ENCODE data around the gene KPNA4. TPM values are rescaled to one million over a fixed set of nuclear protein-coding genes. Genes with fewer than 3 reads are reported as not detected.
A peak's percentile ranks its signal among the peaks of the same experiment; 100 is the strongest.
"Not testable (repeated sequence)": the region's sequence is repeated elsewhere in the genome, so short reads cannot be mapped to it uniquely, and the experiment has no call there.

Gene KPNA4
- total and polyA plus RNA-seq, 5 donors from 2014 or later, result 6.9 to 55.2 (median 8.6) TPM

GRCh38 chr3:160464321-160464720 is 101.0 kb downstream of the KPNA4 start:
- Mint-ChIP-seq H3K36me3 (peaks cover 5% of the 10 kb centered on the region), H3K4me1 (no peaks in the 10 kb centered on the region), H3K27ac (no peak overlapping the region), H3K27me3 (peaks cover 43% of the 10 kb centered on the region), H3K4me3 (no peak overlapping the region), H3K9me3 (peaks cover 0 to 4% (median 0%) of the 10 kb centered on the region in 7 donors)
- Histone ChIP-seq H3K27me3 (ENCODE audit: control insufficient read depth, insufficient read depth, low read length) (peaks cover 18% of the 10 kb centered on the region), H3K9me3 (ENCODE audit: control insufficient read depth in 2 of 2, low read length in 2 of 2) (peaks cover 0 to 2% of the 10 kb centered on the region in 2 experiments), H3K4me1 (ENCODE audit: control insufficient read depth, insufficient read depth, low read length, poor library complexity, severe bottlenecking) (no peaks in the 10 kb centered on the region), H3K4me3 (ENCODE audit: low read depth, low read length) (no peak overlapping the region), H3K27ac (ENCODE audit: insufficient read depth, low read length, poor library complexity, severe bottlenecking) (no peak overlapping the region), H3K36me3 (ENCODE audit: control insufficient read depth, insufficient read depth, low read length) (no peaks in the 10 kb centered on the region)
- DNase-seq (no peak), ATAC-seq (ENCODE audit: low read depth in 2 of 2) (no peak)

GRCh38 chr3:160460033-160460432 is 105.3 kb downstream of the KPNA4 start:
- peaks cover 0 to 2% (median 0%) of the 10 kb centered on the region in 4 donors for H3K4me1 Mint-ChIP-seq
- Histone ChIP-seq H3K27me3 (ENCODE audit: control insufficient read depth, insufficient read depth, low read length) (peaks cover 9% of the 10 kb centered on the region), H3K4me1 (ENCODE audit: control insufficient read depth, insufficient read depth, low read length, poor library complexity, severe bottlenecking) (no peaks in the 10 kb centered on the region), H3K9me3 (ENCODE audit: control insufficient read depth in 2 of 2, low read length in 2 of 2) (no peaks in the 10 kb centered on the region), H3K27ac (ENCODE audit: insufficient read depth, low read length, poor library complexity, severe bottlenecking) (no peak overlapping the region), H3K4me3 (ENCODE audit: low read depth, low read length) (no peak overlapping the region), H3K36me3 (ENCODE audit: control insufficient read depth, insufficient read depth, low read length) (no peaks in the 10 kb centered on the region)
- no peak for ATAC-seq (ENCODE audit: low read depth in 2 of 2)
- no peak overlapping the region for H3K27ac Mint-ChIP-seq
- H3K9me3 Mint-ChIP-seq, result no peaks in the 10 kb centered on the region
- H3K36me3 Mint-ChIP-seq, result no peaks in the 10 kb centered on the region
- peaks cover 46% of the 10 kb centered on the region for H3K27me3 Mint-ChIP-seq
- DNase-seq, result no peak
- H3K4me3 Mint-ChIP-seq, result no peak overlapping the region

GRCh38 chr3:160459450-160459970 is 105.9 kb downstream of the KPNA4 start:
- Histone ChIP-seq H3K4me3 (ENCODE audit: low read depth, low read length) (no peak overlapping the region), H3K4me1 (ENCODE audit: control insufficient read depth, insufficient read depth, low read length, poor library complexity, severe bottlenecking) (no peaks in the 10 kb centered on the region), H3K27me3 (ENCODE audit: control insufficient read depth, insufficient read depth, low read length) (peaks cover 7% of the 10 kb centered on the region), H3K36me3 (ENCODE audit: control insufficient read depth, insufficient read depth, low read length) (no peaks in the 10 kb centered on the region), H3K27ac (ENCODE audit: insufficient read depth, low read length, poor library complexity, severe bottlenecking) (no peak overlapping the region), H3K9me3 (ENCODE audit: control insufficient read depth in 2 of 2, low read length in 2 of 2) (no peaks in the 10 kb centered on the region)
- ATAC-seq (ENCODE audit: low read depth in 2 of 2) (no peak), DNase-seq (no peak)
- Mint-ChIP-seq H3K4me1 (peaks cover 0 to 2% (median 0%) of the 10 kb centered on the region in 4 donors), H3K4me3 (no peak overlapping the region), H3K27me3 (peaks cover 40% of the 10 kb centered on the region), H3K36me3 (no peaks in the 10 kb centered on the region), H3K27ac (no peak overlapping the region), H3K9me3 (no peaks in the 10 kb centered on the region)

- Histone ChIP-seq H3K4me3 (ENCODE audit: low read depth, low read length) (no peak overlapping the region), H3K9me3 (ENCODE audit: control insufficient read depth in 2 of 2, low read length in 2 of 2) (no peaks in the 10 kb centered on the region), H3K27ac (ENCODE audit: insufficient read depth, low read length, poor library complexity, severe bottlenecking) (no peak overlapping the region), H3K4me1 (ENCODE audit: control insufficient read depth, insufficient read depth, low read length, poor library complexity, severe bottlenecking) (no peaks in the 10 kb centered on the region), H3K27me3 (ENCODE audit: control insufficient read depth, insufficient read depth, low read length) (peaks cover 1% of the 10 kb centered on the region), H3K36me3 (ENCODE audit: control insufficient read depth, insufficient read depth, low read length) (no peaks in the 10 kb centered on the region)
- H3K36me3 Mint-ChIP-seq, result no peaks in the 10 kb centered on the region
- no peak for DNase-seq
- H3K27ac Mint-ChIP-seq, result no peak overlapping the region
- peaks cover 30% of the 10 kb centered on the region for H3K27me3 Mint-ChIP-seq
- H3K4me3 Mint-ChIP-seq, result no peak overlapping the region
- no peaks in the 10 kb centered on the region for H3K9me3 Mint-ChIP-seq
- peaks cover 0 to 2% (median 0%) of the 10 kb centered on the region in 4 donors for H3K4me1 Mint-ChIP-seq
- no peak for ATAC-seq (ENCODE audit: low read depth in 2 of 2)
These were observed 107.2 kb downstream of the KPNA4 start for GRCh38 chr3:160458151-160458550.

- no peak overlapping the region for H3K27ac ChIP-seq (ENCODE audit: insufficient read depth, low read length, poor library complexity, severe bottlenecking)
- H3K9me3 Mint-ChIP-seq, result no peaks in the 10 kb centered on the region
- H3K36me3 ChIP-seq (ENCODE audit: control insufficient read depth, insufficient read depth, low read length), result no peaks in the 10 kb centered on the region
- DNase-seq, result no peak
- H3K4me3 Mint-ChIP-seq, result no peak overlapping the region
- H3K36me3 Mint-ChIP-seq, result no peaks in the 10 kb centered on the region
- peaks cover 0 to 2% (median 0%) of the 10 kb centered on the region in 4 donors for H3K4me1 Mint-ChIP-seq
- ATAC-seq (ENCODE audit: low read depth in 2 of 2), result no peak
- H3K27ac Mint-ChIP-seq, result peak overlapping the region in 1 of 3 donors; percentile 12
- peaks cover 17% of the 10 kb centered on the region for H3K27me3 Mint-ChIP-seq
- no peaks in the 10 kb centered on the region for H3K27me3 ChIP-seq (ENCODE audit: control insufficient read depth, insufficient read depth, low read length)
- H3K4me3 ChIP-seq (ENCODE audit: low read depth, low read length), result no peak overlapping the region
- no peaks in the 10 kb centered on the region for H3K4me1 ChIP-seq (ENCODE audit: control insufficient read depth, insufficient read depth, low read length, poor library complexity, severe bottlenecking)
- H3K9me3 ChIP-seq (ENCODE audit: control insufficient read depth in 2 of 2, low read length in 2 of 2), result no peaks in the 10 kb centered on the region
These were observed 109.5 kb downstream of the KPNA4 start for GRCh38 chr3:160455846-160456245.

- DNase-seq (no peak), ATAC-seq (ENCODE audit: low read depth in 2 of 2) (no peak)
- Mint-ChIP-seq H3K4me3 (no peak overlapping the region), H3K27me3 (peaks cover 17% of the 10 kb centered on the region), H3K27ac (no peak overlapping the region), H3K9me3 (no peaks in the 10 kb centered on the region), H3K4me1 (peaks cover 0 to 7% (median 5%) of the 10 kb centered on the region in 4 donors), H3K36me3 (no peaks in the 10 kb centered on the region)
- Histone ChIP-seq H3K27ac (ENCODE audit: insufficient read depth, low read length, poor library complexity, severe bottlenecking) (no peak overlapping the region), H3K9me3 (ENCODE audit: control insufficient read depth in 2 of 2, low read length in 2 of 2) (no peaks in the 10 kb centered on the region), H3K36me3 (ENCODE audit: control insufficient read depth, insufficient read depth, low read length) (no peaks in the 10 kb centered on the region), H3K4me3 (ENCODE audit: low read depth, low read length) (no peak overlapping the region), H3K27me3 (ENCODE audit: control insufficient read depth, insufficient read depth, low read length) (no peaks in the 10 kb centered on the region), H3K4me1 (ENCODE audit: control insufficient read depth, insufficient read depth, low read length, poor library complexity, severe bottlenecking) (peaks cover 2% of the 10 kb centered on the region)
These were observed 110.4 kb downstream of the KPNA4 start for GRCh38 chr3:160454995-160455394.

- not testable (repeated sequence) for H3K36me3 Mint-ChIP-seq; H3K27me3 ChIP-seq (ENCODE audit: control insufficient read depth, insufficient read depth, low read length); H3K27me3 Mint-ChIP-seq; H3K9me3 Mint-ChIP-seq; ATAC-seq (ENCODE audit: low read depth in 2 of 2); H3K9me3 ChIP-seq (ENCODE audit: control insufficient read depth in 2 of 2, low read length in 2 of 2); H3K36me3 ChIP-seq (ENCODE audit: control insufficient read depth, insufficient read depth, low read length); H3K4me3 ChIP-seq (ENCODE audit: low read depth, low read length); H3K27ac ChIP-seq (ENCODE audit: insufficient read depth, low read length, poor library complexity, severe bottlenecking); DNase-seq; H3K27ac Mint-ChIP-seq
- H3K4me1 ChIP-seq (ENCODE audit: control insufficient read depth, insufficient read depth, low read length, poor library complexity, severe bottlenecking), result peaks cover 16% of the 10 kb centered on the region
- Mint-ChIP-seq H3K4me3 (peak overlapping the region in 1 of 4 donors; percentile 15), H3K4me1 (peaks cover 9 to 30% (median 12%) of the 10 kb centered on the region in 4 donors)
These were observed 113.1 kb downstream of the KPNA4 start for GRCh38 chr3:160452251-160452650.

GRCh38 chr3:160451602-160452001 is 113.8 kb downstream of the KPNA4 start:
- no peaks in the 10 kb centered on the region for H3K27me3 ChIP-seq (ENCODE audit: control insufficient read depth, insufficient read depth, low read length)
- Mint-ChIP-seq H3K4me3 (no peak overlapping the region), H3K9me3 (no peaks in the 10 kb centered on the region), H3K4me1 (peaks cover 11 to 36% (median 16%) of the 10 kb centered on the region in 4 donors), H3K27me3 (no peaks in the 10 kb centered on the region), H3K36me3 (peaks cover 6% of the 10 kb centered on the region), H3K27ac (no peak overlapping the region)
- ATAC-seq (ENCODE audit: low read depth in 2 of 2) (no peak), DNase-seq (no peak)
- no peaks in the 10 kb centered on the region for H3K9me3 ChIP-seq (ENCODE audit: control insufficient read depth in 2 of 2, low read length in 2 of 2)
- no peak overlapping the region for H3K27ac ChIP-seq (ENCODE audit: insufficient read depth, low read length, poor library complexity, severe bottlenecking)
- peaks cover 22% of the 10 kb centered on the region for H3K4me1 ChIP-seq (ENCODE audit: control insufficient read depth, insufficient read depth, low read length, poor library complexity, severe bottlenecking)
- no peak overlapping the region for H3K4me3 ChIP-seq (ENCODE audit: low read depth, low read length)
- H3K36me3 ChIP-seq (ENCODE audit: control insufficient read depth, insufficient read depth, low read length), result no peaks in the 10 kb centered on the region
